Forelimb muscle (tissue), 1 donor: ENCODE data around the gene HTR3C. TPM values are rescaled to one million over a fixed set of nuclear protein-coding genes. Genes with fewer than 3 reads are reported as not detected.
"Not testable (repeated sequence)": the region's sequence is repeated elsewhere in the genome, so short reads cannot be mapped to it uniquely, and the experiment has no call there.

Experiments
- DNase-seq: peaks from one replicate; pipeline ENCODE4 v3.0.0-alpha.2; 2013; ENCODE audit warnings: low read depth
- polyA plus RNA-seq: library from polyadenylated mRNA; unstranded; fragments of 120-200 nt; gene quantifications from one replicate; pipeline ENCODE4 v1.2.1, GENCODE V29; 2013; ENCODE audit not compliant: insufficient read length

HTR3C gene
- polyA plus RNA-seq, 1 donor, result not detected

DNA sequence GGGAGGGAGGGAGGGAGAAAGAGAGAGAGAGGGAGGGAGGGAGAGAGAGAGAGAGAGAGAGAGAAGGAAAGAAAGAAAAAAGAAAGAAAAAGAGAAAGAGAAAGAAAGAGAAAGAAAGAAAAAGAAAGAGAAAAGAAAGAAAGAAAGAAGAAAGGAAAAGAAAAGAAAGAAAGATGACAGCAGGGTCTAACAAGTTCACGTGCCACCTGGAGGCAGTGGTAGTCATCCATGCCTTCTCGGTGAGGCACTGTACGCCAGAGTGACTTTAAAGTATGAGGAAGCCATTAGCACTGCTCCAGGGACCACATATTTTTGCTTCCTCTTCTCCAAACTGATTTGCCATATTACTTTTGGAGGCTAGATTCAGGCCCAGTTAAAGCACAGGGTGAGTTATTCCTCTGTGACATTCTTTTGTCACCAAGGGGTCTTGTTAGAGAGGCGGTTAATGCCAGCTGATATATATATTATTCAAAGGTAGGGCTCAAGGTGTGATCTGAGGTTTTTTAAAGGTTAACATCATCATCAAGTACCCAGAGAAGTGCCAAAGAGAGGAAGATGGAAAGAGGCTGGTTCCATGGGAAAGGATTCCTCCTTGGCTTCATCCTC, 21.6 kb upstream of the HTR3C start, which contains the start of gene HTR3D:
Gene HTR3D (plus strand): TSS at position 556 of the 606 bp plus-strand sequence. CDS start 0 bp downstream, at position 556.
- DNase-seq, result no peak

DNA sequence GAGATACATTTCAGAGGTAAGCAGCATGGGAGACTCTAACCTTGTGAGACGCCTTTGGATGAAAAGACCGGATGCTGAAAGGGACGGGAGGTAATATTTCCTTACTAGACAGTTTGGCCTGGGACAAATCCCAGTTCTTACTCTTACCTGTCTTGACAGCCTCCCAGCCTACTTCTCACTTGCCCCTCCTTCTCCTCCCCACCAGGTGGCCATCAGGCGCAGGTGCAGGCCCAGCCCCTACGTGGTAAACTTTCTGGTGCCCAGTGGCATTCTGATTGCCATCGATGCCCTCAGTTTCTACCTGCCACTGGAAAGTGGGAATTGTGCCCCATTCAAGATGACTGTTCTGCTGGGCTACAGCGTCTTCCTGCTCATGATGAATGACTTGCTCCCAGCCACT, 15.0 kb upstream of the HTR3C start:
- DNase-seq, result no peak

DNA sequence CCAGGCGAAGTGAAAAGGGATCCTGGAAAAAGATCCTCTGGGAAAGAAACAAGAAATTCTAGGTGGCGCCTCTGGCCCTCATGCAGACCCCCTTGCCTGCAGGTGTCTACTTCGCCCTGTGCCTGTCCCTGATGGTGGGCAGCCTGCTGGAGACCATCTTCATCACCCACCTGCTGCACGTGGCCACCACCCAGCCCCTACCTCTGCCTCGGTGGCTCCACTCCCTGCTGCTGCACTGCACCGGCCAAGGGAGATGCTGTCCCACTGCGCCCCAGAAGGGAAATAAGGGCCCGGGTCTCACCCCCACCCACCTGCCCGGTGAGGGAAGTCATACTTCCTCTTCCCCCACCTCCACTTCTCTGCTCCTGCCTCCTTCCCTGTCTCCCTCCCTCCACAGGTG, 14.5 kb upstream of the HTR3C start:
- DNase-seq, result not testable (repeated sequence)

DNA sequence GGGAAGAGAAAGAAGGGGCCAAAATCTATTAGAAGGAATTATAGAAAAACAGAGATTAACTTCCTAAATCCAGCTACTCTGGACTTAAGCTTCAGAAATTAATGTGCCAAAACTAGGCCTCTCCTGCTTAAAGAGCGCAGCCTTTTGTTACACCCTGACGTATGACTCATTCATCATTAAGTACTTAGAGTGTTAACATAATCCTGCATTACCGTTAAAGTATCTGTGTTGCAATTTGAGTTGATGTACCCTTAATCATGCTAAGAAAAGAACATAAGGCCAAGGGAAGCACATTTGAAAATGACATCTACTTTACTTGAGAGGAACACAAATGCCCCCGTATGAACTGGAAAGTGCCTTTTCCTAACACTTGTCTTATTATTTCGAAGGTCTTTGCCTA, 13.4 kb upstream of the HTR3C start:
- no peak for DNase-seq

DNA sequence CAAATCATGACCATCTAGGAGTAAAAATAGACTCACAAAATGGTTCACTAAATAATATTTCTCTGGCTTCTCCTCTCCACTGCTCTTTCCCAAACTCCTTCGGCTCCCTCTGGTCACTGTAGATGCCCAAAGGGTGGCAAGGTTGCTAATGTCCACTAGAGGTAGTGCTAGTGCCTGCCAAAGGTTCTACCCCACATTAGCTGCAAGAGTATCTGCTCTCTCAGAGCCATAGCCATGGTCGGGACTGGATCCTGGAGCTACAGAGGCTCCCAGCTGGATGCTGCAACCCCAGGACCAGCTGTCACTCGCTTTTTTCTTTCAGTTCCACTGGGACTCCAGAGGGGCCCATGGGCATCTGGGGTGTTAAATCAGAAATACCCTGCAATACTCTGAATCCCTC, 12.8 kb upstream of the HTR3C start:
- no peak for DNase-seq

DNA sequence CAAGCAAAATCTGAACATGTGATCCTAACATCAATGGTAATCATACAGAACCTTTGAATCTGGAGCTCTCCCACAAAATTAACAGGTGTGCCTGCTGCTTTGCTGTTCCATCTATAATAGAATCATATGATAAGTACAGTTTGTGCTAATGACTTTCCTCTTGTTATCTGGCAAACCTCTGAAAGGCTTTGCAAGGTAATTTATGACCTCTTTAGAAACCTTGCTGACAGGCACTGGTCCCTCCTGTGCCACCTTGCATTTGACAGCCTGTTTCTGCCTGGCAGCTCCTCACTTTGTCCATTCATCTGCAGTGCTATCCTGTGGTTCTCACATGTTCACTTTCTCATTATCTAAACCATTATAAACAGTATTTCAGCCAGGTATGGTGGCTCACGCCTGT, 10.2 kb upstream of the HTR3C start:
- DNase-seq, result no peak

DNA sequence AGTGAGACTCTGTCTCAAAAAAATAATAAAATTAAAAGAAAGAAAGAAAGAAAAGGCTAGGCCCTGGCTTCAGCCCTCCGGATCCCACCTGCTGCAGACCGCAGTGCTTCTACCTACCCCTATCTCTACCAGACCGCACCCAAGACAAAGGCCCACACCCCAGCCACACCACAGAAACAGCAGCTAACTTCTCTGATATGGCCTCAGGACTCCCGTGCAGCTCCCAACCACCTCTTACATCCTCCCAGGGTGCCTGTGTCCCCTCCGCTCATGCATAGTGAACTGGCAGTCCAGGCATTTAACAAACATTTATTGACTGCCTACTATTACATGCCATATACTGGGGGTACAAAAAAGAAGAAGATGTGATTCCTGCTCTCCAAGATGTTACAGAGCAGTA, 6.9 kb upstream of the HTR3C start:
- no peak for DNase-seq

DNA sequence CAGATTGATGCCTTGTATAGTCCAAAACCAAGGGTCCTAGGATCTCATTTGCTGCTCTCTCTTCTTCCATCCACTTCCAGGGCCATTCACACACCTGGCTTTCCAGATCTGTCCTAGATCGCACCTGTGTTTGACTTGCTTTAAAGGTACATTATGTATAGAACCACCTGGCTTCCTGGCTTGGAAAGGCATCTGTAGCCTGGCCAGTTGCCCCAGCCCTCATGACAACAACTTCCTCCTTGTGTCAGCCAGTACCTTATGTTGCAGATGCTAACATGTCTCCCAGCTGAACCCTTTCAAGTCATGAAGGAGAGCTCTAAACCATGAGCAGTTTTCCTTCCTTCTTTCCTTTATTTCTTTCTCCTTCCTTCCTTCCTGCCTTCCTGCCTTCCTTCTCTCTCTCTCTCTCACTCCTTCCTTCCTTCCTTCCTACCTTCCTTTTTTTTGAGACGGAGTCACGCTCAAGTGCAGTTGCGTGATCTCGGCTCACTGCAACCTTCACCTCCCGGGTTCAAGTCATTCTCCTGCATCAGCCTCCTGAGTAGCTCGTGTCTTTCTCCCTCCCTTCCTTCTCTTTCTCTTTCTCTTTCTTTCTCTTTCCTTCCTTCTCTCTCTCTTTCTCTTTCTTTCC, 2.5 kb upstream of the HTR3C start:
- no peak for DNase-seq

DNA sequence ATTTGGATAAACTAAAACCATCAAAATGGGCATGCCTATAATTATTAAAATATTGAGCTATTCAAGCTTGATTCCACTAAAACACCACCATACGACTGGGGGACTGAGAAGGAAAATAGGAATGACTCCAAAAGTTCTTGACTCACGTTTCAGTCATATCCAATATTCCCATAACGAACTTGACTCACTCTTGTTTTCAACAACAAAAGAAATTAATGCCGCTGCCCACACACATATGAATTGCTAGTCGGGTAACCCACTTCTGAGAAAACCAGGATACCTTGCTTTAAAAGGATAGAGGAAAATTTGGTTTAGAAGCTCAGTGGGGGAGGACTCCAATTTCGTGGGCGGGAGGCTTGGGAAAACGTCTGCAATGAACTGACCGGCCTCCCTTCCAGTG, 5.2 kb downstream of the HTR3C start:
- no peak for DNase-seq

DNA sequence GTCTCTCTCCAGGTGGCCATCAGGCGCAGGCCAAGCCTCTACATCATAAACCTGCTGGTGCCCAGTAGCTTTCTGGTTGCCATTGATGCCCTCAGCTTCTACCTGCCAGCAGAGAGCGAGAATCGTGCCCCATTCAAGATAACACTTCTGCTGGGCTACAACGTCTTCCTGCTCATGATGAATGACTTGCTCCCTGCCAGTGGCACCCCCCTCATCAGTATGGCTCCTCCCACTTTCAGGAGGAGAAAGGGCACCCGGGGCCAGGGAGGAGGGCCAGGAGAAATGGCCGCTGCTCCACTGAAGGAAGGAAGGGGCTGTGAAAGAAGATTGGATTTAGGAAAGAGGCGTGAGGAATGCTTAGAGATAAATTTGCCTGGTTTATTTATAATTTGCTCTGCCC, 6.6 kb downstream of the HTR3C start:
- no peak for DNase-seq

DNA sequence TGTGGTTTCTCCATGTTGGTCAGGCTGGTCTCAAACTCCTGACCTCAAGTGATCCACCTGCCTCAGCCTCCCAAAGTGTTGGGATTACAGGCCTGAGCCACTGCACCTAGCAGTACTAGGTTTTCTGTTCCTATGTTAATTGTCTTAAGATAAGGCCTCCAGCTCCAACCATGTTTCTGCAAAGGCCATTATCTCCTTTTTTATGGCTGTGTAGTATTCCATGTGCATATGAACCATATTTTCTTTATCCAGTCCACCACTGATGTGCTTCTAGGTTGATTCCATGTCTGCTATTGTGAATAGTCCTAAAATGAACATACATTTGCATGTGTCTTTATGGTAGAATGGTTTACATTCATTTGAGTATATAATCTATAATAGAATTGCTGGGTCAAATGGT, 9.8 kb downstream of the HTR3C start:
- DNase-seq, result no peak

DNA sequence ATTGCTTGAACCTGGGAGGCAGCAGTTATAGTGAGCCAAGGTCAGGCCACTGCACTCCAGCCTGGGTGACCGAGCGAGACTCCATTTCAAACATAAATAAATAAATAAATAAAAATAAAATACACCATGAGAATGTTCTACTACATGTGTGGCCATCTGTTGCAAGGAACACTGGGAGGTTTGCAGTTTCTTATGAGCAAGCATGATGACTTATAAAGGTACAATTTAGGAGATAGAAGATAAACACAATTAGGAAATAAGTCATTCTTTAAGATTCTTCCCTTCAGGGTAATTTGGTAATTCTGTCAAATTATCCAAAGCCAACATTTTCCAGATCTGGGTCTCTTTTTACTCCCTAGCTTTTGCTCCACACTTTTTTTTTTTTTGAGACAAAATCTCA, 13.4 kb downstream of the HTR3C start:
- DNase-seq, result no peak

DNA sequence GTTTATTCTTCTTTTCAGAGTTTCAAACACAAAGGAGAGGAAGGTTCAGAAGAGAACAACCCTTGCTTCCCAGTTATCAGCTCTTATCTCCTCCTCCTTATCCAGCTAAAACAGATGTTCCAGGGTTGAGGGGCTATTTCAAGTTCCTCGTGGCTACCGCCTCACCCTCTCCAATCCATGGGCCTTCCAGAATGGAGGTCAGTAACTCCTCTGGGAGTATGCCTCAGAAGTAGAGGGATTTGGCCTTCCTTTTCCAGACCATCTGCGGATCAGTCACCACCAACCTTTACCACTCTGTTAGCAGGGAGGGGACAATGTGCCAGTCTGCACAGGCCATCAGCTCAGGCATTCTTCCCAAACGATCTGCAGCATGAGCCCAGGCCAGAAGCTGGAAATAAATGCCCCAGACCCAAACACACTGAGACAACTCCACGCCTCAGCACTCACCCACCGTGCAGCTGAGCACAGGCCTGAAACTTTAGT, 14.8 kb downstream of the HTR3C start:
- DNase-seq, result no peak

DNA sequence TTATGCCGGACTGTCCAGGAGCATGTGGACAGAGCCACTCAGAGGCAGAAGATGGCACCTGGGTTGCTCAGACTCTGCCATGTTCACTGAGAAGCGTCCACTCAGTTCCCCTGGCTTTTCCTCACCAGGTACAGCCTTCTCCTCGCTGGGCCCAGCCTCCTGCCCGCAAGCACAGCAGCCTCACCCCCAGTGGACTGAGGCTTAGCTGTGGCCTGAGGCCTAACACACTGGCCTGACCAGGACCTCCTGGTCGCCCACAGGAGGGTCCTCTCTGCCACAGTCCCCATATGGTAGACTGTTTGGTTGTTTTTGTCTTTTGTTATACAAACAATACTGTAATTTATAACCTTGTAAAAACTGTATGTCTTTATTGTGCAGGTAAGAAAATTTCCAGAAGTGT, 15.5 kb downstream of the HTR3C start:
- DNase-seq, result no peak

DNA sequence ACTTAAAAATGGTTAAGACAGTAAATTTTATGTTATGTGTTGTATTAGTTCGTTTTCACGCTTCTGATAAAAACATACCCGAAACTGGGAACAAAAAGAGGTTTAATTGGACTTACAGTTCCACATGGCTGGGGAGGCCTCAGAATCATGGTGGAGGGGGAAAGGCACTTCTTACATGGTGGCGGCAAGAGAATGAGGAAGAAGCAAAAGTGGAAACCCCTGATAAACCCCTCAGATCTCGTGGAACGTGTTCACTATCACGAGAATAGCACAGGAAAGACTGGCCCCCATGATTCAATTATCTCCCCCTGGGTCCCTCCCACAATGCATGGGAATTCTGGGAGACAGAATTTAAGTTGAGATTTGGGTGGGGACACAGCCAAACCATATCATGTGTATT, 18.3 kb downstream of the HTR3C start:
- DNase-seq, result not testable (repeated sequence)

DNA sequence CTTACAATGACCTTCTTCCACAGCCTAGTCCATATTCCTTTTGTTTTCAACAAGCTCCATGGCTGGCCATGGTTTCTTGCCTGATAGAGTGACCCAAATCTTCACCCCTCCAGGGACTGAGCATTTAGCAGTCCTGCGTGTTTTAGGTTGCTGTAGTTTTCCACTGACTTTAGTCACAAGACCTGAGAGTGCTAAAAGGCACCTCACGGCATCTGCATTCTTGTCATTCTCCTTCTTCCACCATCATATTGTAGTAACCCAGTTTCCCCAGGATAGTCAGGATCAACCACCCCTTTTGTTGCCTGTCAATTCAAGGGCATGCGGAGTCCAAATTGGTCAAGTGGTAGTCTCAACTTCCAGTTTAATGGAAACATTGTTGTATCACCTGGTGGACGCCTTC, 20.8 kb downstream of the HTR3C start:
- DNase-seq, result no peak

DNA sequence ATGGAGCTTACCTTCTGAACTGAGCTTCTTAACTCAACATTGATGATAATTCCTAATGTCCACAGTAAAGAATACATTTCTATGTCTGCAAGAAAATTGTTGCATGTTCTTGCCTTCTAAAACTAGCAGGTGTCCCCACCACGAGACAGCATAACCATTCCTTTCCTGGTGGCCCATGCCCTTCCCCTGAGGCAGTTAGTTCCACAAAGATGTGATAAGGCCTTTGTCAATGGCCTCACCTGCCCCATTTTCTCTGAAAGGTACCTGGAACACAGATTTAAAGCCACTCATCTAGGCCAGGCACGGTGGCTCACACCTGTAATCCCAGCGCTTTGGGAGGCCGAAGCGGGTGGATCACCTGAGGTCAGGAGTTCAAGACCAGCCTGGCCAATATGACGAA, 23.1 kb downstream of the HTR3C start:
- no peak for DNase-seq

DNA sequence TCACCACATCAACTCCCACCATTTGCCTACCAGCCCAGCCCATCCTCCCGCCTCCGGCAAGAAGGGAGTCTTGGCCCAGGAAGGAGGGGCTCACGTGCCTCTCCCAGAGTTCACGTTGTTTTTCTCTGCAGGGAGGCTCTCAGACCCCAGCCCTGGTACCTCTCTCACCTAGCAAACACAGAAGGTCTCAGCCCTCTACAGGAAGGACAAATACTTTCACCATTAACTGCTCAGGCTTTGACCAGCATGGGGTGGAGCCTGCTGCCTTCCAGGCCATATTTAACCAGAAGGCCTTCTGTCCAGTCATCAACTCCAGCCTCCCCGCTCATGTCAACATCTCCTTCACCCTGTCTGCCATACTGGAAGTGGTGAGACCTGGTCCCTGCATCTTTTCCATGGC, 25.0 kb downstream of the HTR3C start:
- no peak for DNase-seq

DNA sequence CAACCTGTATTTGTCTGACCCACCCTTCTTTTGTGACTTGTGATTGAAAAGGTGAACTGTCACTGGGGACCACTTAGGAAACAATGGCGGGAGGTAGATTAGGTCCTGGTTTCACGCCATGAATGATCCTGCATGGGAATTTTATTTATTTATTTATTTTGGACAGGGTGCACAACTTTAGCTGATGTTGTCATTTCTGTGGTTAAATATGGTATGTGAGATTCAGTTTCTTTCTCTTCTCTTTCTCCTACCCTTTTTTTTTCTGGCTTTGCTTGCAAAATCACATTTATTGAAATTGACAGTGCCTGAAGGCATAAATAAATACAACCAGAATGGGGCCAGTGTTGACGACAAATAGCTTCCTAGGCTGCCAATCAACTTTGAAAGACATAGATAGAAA, 26.0 kb downstream of the HTR3C start:
- DNase-seq, result no peak

DNA sequence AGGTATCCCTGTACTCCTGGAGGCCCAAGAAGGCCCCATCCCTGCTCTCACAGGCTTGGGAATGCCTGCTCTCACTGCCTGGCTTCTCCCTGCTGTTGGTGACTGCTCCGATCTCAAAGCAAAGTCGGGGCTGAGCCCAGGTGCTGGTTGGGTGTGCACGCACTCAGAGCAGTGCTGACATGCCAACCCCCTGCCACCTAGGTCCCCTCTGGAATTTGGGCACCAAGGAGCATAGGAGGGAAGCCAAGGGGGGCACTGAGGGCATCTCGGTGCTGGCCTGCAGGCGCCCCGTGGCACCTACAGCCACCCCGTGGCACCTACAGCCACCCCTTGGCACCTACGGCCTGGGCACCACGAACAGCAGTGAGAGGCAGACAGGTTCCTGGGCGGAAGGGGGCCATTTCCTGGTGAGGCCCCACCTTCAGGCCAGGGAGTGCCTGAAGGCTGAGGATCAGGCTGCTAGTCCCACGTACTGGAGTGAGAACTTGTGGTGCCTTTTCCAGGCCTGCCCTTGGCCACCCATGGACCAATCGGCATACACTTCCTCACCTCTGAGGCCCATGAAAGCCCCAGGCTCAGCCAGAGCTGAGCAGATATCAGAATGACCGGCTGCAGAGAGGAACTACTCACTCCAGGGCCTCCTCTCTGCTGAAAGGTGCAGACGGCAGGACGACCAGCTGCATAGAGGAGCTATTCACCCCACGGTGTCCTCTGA, 28.4 kb downstream of the HTR3C start:
- DNase-seq, result no peak

DNA sequence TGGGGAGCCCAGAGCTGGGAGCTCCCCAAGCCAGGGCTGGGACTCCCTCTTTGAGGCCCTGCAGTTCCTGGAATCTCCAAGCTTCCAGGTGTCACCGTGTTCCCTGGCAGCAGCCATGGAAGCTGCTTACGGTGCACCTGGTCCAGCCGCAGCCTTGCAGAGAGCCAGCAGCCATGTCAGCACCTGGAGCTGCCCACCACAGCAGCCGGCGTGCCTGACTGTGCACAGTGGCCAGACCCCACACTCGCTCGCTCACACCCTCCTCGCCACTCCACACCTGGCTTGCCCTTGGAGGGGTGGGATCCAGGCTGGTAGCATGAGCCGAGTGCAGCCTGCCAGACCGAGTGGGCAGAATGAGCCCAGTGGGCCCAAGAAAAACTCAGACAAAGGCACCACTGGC, 29.2 kb downstream of the HTR3C start:
- DNase-seq, result no peak

DNA sequence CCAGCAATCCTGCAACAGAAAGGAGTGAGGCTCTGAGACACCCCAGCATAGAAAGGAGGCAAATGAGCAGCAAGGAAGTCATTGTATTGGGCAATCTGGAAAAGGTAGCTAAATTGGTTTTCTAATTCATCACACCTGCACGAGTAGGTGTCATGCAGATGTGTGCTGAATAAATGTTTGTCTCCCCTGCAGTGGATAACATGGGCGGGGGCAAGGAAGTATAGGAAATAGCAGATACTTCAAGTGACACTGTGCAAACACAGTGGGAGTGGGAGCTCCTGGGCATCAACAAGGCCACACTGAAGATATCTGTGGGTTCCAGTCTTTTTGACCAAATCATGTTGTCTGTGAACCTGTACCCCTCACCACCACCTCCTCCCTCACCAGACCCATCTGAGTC, 29.6 kb downstream of the HTR3C start:
- DNase-seq, result no peak

DNA sequence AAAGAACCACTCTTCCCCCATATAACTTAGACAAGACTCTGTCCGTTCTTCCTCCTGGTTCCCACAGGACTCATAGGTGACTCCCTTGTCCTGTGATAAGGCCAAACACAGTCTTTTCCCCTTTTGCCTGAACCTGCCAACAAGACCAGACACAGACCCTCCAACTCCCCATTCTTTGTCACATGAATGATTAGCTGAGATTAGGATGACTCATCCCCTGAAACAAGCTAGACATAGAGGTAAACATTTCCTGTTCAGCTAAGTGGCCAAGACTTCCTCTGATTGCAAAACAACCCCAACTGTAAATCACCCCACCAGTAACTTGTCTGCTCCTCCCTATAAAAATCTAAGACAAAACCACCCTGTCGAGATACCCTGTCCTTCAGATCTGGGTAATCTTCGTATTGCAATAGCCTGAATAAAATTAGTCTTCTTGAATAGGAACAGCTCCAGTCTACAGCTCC, 32.6 kb downstream of the HTR3C start:
- DNase-seq, result no peak
